ENCODE results near the gene EVPL.

DNA sequence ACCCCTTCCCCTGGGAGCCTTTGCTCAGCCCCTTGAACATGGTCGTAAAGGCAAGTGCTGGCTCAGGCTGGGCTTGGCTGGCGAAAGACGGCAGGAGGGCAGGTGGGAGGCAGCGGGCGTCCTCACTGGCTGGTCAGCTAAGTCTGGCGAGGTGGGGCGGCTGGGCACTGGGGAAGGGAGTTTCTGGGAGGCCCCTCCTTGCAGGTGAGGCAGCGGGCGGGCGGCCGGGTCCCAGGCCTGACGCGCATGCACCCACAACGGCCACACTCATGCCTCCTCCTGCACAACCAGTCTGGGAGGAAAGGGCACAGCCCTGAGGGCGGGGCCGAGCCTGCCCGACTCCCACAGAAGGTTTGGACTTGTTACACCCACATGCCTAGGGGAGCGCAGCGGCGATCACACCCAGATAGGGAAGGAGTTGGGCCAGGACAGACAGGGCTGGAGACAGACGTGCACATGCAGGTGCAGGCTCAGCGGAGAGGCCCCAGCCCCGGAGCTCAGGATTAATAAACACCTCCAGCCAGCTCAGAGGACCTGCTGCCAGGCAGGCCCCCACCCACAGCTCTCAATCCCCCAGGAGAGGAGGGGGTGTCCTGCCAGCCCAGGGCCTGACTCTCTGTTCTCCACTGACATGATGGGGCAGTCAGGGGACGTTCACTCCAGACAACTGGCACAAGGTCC lies at the start of gene EVPL:
- TF ChIP-seq, protein P1, sequence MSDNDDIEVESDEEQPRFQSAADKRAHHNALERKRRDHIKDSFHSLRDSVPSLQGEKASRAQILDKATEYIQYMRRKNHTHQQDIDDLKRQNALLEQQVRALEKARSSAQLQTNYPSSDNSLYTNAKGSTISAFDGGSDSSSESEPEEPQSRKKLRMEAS (CRISPR knock-in tag; IDR thresholded peaks at IDR 0.05), result no peak
- TF ChIP-seq, protein P2, sequence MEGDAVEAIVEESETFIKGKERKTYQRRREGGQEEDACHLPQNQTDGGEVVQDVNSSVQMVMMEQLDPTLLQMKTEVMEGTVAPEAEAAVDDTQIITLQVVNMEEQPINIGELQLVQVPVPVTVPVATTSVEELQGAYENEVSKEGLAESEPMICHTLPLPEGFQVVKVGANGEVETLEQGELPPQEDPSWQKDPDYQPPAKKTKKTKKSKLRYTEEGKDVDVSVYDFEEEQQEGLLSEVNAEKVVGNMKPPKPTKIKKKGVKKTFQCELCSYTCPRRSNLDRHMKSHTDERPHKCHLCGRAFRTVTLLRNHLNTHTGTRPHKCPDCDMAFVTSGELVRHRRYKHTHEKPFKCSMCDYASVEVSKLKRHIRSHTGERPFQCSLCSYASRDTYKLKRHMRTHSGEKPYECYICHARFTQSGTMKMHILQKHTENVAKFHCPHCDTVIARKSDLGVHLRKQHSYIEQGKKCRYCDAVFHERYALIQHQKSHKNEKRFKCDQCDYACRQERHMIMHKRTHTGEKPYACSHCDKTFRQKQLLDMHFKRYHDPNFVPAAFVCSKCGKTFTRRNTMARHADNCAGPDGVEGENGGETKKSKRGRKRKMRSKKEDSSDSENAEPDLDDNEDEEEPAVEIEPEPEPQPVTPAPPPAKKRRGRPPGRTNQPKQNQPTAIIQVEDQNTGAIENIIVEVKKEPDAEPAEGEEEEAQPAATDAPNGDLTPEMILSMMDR (IDR thresholded peaks at IDR 0.05), result no peak
- TF ChIP-seq ZNF512 (CRISPR knock-in tag; IDR thresholded peaks at IDR 0.05; ENCODE audit: borderline replicate concordance), result no peak
- TF ChIP-seq CBFB (CRISPR knock-in tag; IDR thresholded peaks at IDR 0.05; ENCODE audit: low read depth), result no peak
- TF ChIP-seq ESRRA (CRISPR knock-in tag; IDR thresholded peaks at IDR 0.05; ENCODE audit: borderline replicate concordance), result no peak
- no peak for TF ChIP-seq FOXJ3 (CRISPR knock-in tag; IDR thresholded peaks at IDR 0.05; ENCODE audit: borderline replicate concordance)
- TF ChIP-seq ETV6 (CRISPR knock-in tag; IDR thresholded peaks at IDR 0.05), result no peak
- no peak for TF ChIP-seq NFE2L1 (CRISPR knock-in tag; IDR thresholded peaks at IDR 0.05)
- no peak for TF ChIP-seq JUN (CRISPR knock-in tag; IDR thresholded peaks at IDR 0.05)
- TF ChIP-seq, protein P3, sequence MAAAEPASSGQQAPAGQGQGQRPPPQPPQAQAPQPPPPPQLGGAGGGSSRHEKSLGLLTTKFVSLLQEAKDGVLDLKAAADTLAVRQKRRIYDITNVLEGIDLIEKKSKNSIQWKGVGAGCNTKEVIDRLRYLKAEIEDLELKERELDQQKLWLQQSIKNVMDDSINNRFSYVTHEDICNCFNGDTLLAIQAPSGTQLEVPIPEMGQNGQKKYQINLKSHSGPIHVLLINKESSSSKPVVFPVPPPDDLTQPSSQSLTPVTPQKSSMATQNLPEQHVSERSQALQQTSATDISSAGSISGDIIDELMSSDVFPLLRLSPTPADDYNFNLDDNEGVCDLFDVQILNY (CRISPR knock-in tag; IDR thresholded peaks at IDR 0.05), result no peak

Measured in WTC11 (cell line).